ENCODE results near the gene ARRB1. TPM values are rescaled to one million over a fixed set of nuclear protein-coding genes. Genes with fewer than 3 reads are reported as not detected.
A peak's percentile ranks its signal among the peaks of the same experiment; 100 is the strongest.

ARRB1 gene
- total RNA-seq, 4 donors from 2014 or later, result 41.1 to 102 (median 76.7) TPM

- Histone ChIP-seq H3K27ac (replicated peaks in 1 of 4) (peak overlapping the region; percentile 65 to 92 (median 70)), H3K27me3 (no peaks in the 10 kb centered on the region), H3K4me1 (peaks cover 31 to 99% (median 97%) of the 10 kb centered on the region in 4 donors), H3K36me3 (peaks cover 0 to 7% (median 0%) of the 10 kb centered on the region in 4 donors), H3K4me3 (no peak overlapping the region), H3K9me3 (no peaks in the 10 kb centered on the region)
- TF ChIP-seq POLR2A (IDR thresholded peaks at IDR 0.05; ENCODE audit: low read depth) (no peak), POLR2AphosphoS5 (IDR thresholded peaks at IDR 0.05) (peak in 1 of 2 donors; percentile 65)
- DNase-seq (ENCODE audit: extremely low spot score), result no peak
- WGBS, result 56% methylated on average over 11 of the region's 11 CpGs
- intact Hi-C loops (cut with DNase I), result no loop called here
These were observed 32.2 kb downstream of the ARRB1 start for GRCh38 chr11:75319035-75319877.

GRCh38 chr11:75317446-75318122, 33.9 kb downstream of the ARRB1 start:
- intact Hi-C loops (cut with DNase I), result no loop called here
- H3K27ac ChIP-seq (replicated peaks in 1 of 4), result peak overlapping the region; percentile 12 to 92 (median 80)
- H3K4me3 ChIP-seq, result no peak overlapping the region
- H3K27me3 ChIP-seq, result no peaks in the 10 kb centered on the region
- H3K9me3 ChIP-seq, result no peaks in the 10 kb centered on the region
- no peak for DNase-seq (ENCODE audit: extremely low spot score)
- no peaks in the 10 kb centered on the region for H3K36me3 ChIP-seq
- H3K4me1 ChIP-seq, result peaks cover 48 to 99% (median 97%) of the 10 kb centered on the region in 4 donors
- 49% methylated on average over 7 of the region's 12 CpGs for WGBS
- no peak for TF ChIP-seq EP300 (IDR thresholded peaks at IDR 0.05)
- no peak for TF ChIP-seq POLR2A (IDR thresholded peaks at IDR 0.05; ENCODE audit: low read depth)
- TF ChIP-seq POLR2AphosphoS5 (IDR thresholded peaks at IDR 0.05), result no peak
- no peak for TF ChIP-seq CTCF (IDR thresholded peaks at IDR 0.05)

- no peaks in the 10 kb centered on the region for H3K27me3 ChIP-seq
- peak overlapping the region; percentile 38 to 94 (median 90) for H3K27ac ChIP-seq (replicated peaks in 1 of 4)
- H3K4me3 ChIP-seq, result no peak overlapping the region
- no peaks in the 10 kb centered on the region for H3K36me3 ChIP-seq
- H3K4me1 ChIP-seq, result peaks cover 62 to 99% (median 97%) of the 10 kb centered on the region in 4 donors
- H3K9me3 ChIP-seq, result no peaks in the 10 kb centered on the region
- no peak for DNase-seq (ENCODE audit: extremely low spot score)
- TF ChIP-seq POLR2A (IDR thresholded peaks at IDR 0.05; ENCODE audit: low read depth), result no peak
- WGBS, result 72% methylated on average over 6 of the region's 6 CpGs
- intact Hi-C loops (cut with DNase I), result no loop called here
These were observed 36.0 kb downstream of the ARRB1 start for GRCh38 chr11:75315439-75315805.

GRCh38 chr11:75314771-75315438, 36.6 kb downstream of the ARRB1 start:
- no peak for TF ChIP-seq POLR2A (IDR thresholded peaks at IDR 0.05; ENCODE audit: low read depth)
- TF ChIP-seq EP300 (IDR thresholded peaks at IDR 0.05), result no peak
- no peak for TF ChIP-seq POLR2AphosphoS5 (IDR thresholded peaks at IDR 0.05)
- TF ChIP-seq CTCF (IDR thresholded peaks at IDR 0.05), result no peak
- H3K4me1 ChIP-seq, result peaks cover 62 to 99% (median 97%) of the 10 kb centered on the region in 4 donors

GRCh38 chr11:75313513-75314272, 37.8 kb downstream of the ARRB1 start:
- intact Hi-C loops (cut with DNase I), result no loop called here
- WGBS, result 32% methylated on average over 7 of the region's 8 CpGs
- TF ChIP-seq CTCF (IDR thresholded peaks at IDR 0.05) (no peak), EP300 (IDR thresholded peaks at IDR 0.05) (no peak), POLR2A (IDR thresholded peaks at IDR 0.05; ENCODE audit: low read depth) (no peak), POLR2AphosphoS5 (IDR thresholded peaks at IDR 0.05) (peak in 1 of 2 donors; percentile 60)
- H3K27ac ChIP-seq (replicated peaks in 1 of 4), result peak overlapping the region; percentile 85 to 94 (median 90)
- no peaks in the 10 kb centered on the region for H3K27me3 ChIP-seq
- no peaks in the 10 kb centered on the region for H3K36me3 ChIP-seq
- DNase-seq (ENCODE audit: extremely low spot score), result no peak
- peaks cover 57 to 99% (median 97%) of the 10 kb centered on the region in 4 donors for H3K4me1 ChIP-seq
- H3K9me3 ChIP-seq, result no peaks in the 10 kb centered on the region
- H3K4me3 ChIP-seq, result no peak overlapping the region

More at GRCh38 chr11:75314771-75315438, 36.6 kb downstream of the ARRB1 start:
- no peak for DNase-seq (ENCODE audit: extremely low spot score)
- WGBS, result 90% methylated on average over 12 of the region's 16 CpGs
- H3K9me3 ChIP-seq, result no peaks in the 10 kb centered on the region
- intact Hi-C loops (cut with DNase I), result no loop called here
- no peak overlapping the region for H3K4me3 ChIP-seq
- H3K36me3 ChIP-seq, result no peaks in the 10 kb centered on the region
- H3K27ac ChIP-seq (replicated peaks in 1 of 4), result peak overlapping the region; percentile 85 to 94 (median 90)
- H3K27me3 ChIP-seq, result no peaks in the 10 kb centered on the region
